ENCODE measurements around the gene CDX2.

The CDX2 gene

DNA sequence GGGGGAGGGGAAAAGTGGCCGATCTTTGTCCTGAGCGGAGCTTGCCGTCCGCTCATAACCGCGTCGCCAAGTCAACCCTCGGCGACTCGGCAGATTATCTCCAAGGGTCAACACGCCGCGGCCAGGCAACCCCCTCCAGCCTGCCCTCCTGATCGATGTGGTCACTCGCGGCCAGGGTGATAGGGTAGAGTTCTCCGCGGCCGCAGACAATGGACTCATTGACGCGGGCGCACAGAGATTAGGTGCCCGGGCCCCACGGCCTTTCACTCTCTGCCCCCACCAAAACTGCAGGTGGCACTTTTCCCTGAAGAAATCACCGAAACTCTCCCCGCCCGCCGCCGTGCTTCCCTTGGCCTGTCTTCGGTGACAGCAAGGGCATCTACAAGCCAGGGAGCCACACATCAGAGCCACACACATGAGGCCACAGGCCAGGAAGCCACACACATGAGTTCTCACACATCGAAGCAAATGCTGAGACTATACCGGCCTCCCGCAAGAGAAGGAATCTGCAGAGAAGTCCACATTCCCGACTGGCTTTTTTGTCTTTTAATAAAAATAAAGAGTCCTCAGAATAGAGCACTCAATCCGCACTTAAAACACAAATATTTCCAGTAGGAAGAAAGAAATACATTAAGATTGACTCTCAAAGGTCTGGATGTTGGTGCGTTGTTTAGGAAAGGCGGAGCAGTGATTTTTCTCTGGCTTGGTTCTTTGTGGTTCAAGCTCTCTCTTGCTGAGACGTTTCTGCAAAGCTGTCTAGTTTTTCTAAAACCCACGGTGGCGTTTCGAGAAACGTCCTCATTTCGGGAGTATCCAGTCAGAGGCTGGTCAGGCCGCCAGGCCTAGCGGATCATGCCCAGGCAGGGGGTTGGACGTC, 50.8 kb downstream of the CDX2 start:
- no peak for TF ChIP-seq CTCF (IDR thresholded peaks at IDR 0.05; ENCODE audit: low read depth, low read length)
- H3K27ac ChIP-seq, result no peak overlapping the region
- H3K9me3 ChIP-seq (ENCODE audit: severe bottlenecking), result peaks cover 60% of the 10 kb centered on the region
- DNase-seq, result no peak
- no peak overlapping the region for H3K4me3 ChIP-seq (ENCODE audit: low read depth, low read length)
- H3K27me3 ChIP-seq (ENCODE audit: insufficient read depth, low read depth, severe bottlenecking), result peaks cover 98% of the 10 kb centered on the region
- no peaks in the 10 kb centered on the region for H3K36me3 ChIP-seq

DNA sequence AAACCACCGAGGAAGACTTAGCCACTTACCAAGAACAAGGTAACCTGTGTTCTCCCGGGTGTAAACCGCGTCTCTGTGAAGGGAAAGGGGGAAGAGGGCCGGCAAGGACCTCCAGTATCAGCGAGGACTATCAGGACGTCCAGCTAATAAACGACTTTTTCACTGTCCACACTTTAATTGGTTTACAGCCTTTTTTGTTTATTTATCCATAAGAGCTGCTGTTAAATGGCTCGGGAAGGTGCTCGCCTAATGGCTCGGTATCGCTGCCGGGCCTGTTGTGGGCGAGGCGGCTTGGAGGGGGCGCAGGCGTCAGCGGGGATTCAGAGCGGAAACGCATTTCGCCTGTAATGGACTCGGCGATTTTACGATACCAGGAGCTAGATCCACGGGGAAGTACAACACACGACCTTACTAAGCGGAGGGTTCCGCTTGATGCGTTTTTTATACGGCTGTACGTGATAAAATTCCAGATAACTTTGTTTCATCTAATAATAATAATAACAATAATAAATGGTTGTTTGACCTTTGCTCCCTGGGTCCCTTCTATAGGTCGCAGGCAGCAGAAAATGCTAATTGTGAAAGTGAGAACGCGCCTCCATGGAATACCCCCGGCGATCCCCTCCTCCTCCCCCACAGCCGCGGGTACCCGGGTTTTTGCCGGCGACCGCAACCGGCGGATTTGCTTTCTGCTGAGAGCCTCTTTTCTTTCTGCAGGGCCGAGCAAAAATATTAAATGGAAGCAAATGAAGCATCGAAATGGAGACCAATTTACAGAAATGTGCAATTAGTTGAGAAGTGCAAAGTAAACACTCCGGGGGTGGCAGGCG, 51.8 kb downstream of the CDX2 start:
- Histone ChIP-seq H3K27ac (no peak overlapping the region), H3K9me3 (ENCODE audit: severe bottlenecking) (peaks cover 51% of the 10 kb centered on the region), H3K36me3 (no peaks in the 10 kb centered on the region), H3K27me3 (ENCODE audit: insufficient read depth, low read depth, severe bottlenecking) (peaks cover 98% of the 10 kb centered on the region), H3K4me3 (ENCODE audit: low read depth, low read length) (no peak overlapping the region)
- DNase-seq, result no peak
- no peak for TF ChIP-seq CTCF (IDR thresholded peaks at IDR 0.05; ENCODE audit: low read depth, low read length)

DNA sequence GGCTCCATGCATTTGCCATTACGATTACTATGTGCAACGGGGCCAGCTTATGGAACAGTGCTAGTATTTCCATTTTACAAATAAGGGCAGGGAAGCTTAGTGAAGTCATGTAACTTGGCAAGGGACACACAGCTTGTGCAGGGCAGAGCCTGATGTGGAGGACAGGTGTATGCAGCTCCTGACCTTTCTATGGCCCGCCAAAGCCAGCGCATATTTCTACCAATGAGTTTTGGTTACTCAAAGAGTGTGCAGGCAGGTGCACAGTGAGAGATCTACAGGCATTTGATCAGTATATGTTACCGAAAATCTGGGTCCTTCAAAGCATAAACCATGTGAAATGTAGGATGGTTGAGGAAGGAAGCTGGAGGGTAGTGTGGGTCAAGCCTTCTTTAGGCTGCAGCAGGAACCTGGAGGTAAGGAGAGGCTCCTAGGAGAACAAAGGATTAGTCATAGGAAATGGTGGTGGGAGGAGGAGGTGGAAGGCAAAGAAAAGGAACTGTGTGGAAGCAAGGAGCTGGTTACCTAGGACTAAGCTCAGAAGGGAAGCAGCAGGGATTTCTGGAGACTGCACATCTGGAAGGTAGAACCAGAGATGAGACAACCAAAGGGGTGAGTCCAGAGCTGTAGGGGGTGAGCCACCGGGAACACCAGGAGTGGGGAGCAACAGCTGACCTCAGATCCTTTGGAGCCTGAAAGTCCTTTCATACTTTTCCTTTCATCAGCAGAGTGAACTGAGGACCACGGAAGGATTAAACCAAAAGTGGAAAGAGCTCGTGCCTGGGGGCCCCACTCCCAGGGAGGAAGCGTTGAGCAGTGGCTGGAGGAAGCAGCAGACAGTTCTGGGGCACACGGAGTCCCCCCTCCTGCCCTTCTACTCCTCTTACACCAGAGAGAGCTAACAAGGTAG, 53.6 kb downstream of the CDX2 start:
- Histone ChIP-seq H3K36me3 (no peaks in the 10 kb centered on the region), H3K27me3 (ENCODE audit: insufficient read depth, low read depth, severe bottlenecking) (peaks cover 98% of the 10 kb centered on the region), H3K9me3 (ENCODE audit: severe bottlenecking) (peaks cover 41% of the 10 kb centered on the region), H3K27ac (no peak overlapping the region), H3K4me3 (ENCODE audit: low read depth, low read length) (no peak overlapping the region)
- no peak for DNase-seq
- TF ChIP-seq CTCF (IDR thresholded peaks at IDR 0.05; ENCODE audit: low read depth, low read length), result no peak

DNA sequence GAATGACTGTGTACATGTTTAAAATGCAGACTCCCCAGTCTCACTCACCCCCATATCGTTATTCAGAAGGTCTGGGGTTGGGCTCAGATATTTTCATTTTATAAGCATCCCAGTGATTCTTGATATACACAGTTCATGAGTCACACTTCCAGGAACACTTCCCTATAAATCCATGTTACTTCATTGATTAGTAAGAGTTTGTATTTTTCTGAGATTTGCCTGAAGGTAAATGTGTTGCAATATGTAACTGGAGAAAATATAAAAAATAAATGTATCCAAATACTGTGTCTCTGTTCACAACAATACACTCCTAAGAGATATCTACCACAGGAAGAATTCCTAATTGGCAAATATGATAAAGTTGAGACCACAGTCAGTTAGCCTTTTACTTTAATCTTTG, 56.0 kb downstream of the CDX2 start:
- no peak for TF ChIP-seq CTCF (IDR thresholded peaks at IDR 0.05; ENCODE audit: low read depth, low read length)
- peaks cover 21% of the 10 kb centered on the region for H3K9me3 ChIP-seq (ENCODE audit: severe bottlenecking)
- no peak overlapping the region for H3K4me3 ChIP-seq (ENCODE audit: low read depth, low read length)
- no peaks in the 10 kb centered on the region for H3K36me3 ChIP-seq
- peaks cover 98% of the 10 kb centered on the region for H3K27me3 ChIP-seq (ENCODE audit: insufficient read depth, low read depth, severe bottlenecking)
- H3K27ac ChIP-seq, result no peak overlapping the region
- DNase-seq, result no peak

DNA sequence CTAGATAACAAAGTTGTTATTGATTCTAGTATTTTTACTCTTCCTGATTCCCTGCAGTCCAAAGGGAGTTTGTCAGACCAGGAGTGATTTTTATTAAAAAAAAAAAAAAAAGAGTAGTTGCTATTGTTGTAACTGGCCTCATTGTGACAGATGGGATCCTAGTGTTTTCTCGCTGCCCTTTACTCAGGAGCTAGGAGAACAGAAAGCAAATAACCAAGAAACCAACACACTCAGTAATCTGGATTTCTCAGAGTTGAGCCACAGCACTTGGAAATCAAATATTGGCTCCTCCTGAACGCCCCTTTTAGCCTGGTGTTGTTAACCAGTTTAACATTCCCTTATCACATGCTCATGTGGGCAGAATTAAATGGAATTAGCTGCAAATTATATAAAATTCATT, 57.6 kb downstream of the CDX2 start:
- no peak overlapping the region for H3K27ac ChIP-seq
- H3K36me3 ChIP-seq, result no peaks in the 10 kb centered on the region
- H3K27me3 ChIP-seq (ENCODE audit: insufficient read depth, low read depth, severe bottlenecking), result peaks cover 98% of the 10 kb centered on the region
- TF ChIP-seq CTCF (IDR thresholded peaks at IDR 0.05; ENCODE audit: low read depth, low read length), result no peak
- H3K4me3 ChIP-seq (ENCODE audit: low read depth, low read length), result no peak overlapping the region
- no peak for DNase-seq
- H3K9me3 ChIP-seq (ENCODE audit: severe bottlenecking), result peaks cover 8% of the 10 kb centered on the region
